Measurements from ENCODE around the gene PTPRN2. TPM values are rescaled to one million over a fixed set of nuclear protein-coding genes. Genes with fewer than 3 reads are reported as not detected.

The PTPRN2 gene
- polyA plus RNA-seq, 4 donors = 1.6 to 11.7 (median 4.0) TPM

GRCh38 chr7:157818701-157819454, 768.7 kb downstream of the PTPRN2 start:
- DNase-seq (no peak), FAIRE-seq (no peak)
- Histone ChIP-seq H3K27me3 (ENCODE audit: control insufficient read depth in 3 of 3, insufficient read depth in 3 of 3, low read length in 3 of 3) (no peaks in the 10 kb centered on the region), H3K27ac (ENCODE audit: low read depth in 1 of 3, low read length in 2 of 3) (no peak overlapping the region), H3K36me3 (ENCODE audit: control insufficient read depth in 3 of 3, insufficient read depth in 2 of 3, low read depth in 1 of 3, low read length in 3 of 3) (no peaks in the 10 kb centered on the region), H3K4me1 (ENCODE audit: control insufficient read depth in 3 of 3, insufficient read depth in 2 of 3, low read depth in 1 of 3, low read length in 2 of 3) (no peaks in the 10 kb centered on the region), H3K9me3 (ENCODE audit: control insufficient read depth in 2 of 2, insufficient read depth in 1 of 2, low read depth in 1 of 2, low read length in 1 of 2) (peaks cover 0 to 2% of the 10 kb centered on the region in 2 donors), H3K4me3 (ENCODE audit: low read depth in 1 of 3, low read length in 3 of 3) (no peak overlapping the region)
- 81 to 86% (median 83%) methylated on average over 20 of the region's 20 CpGs for WGBS, 3 donors

- DNase-seq (no peak), FAIRE-seq (no peak)
- H3K9me3 ChIP-seq (ENCODE audit: control insufficient read depth in 2 of 2, insufficient read depth in 1 of 2, low read depth in 1 of 2, low read length in 1 of 2) = no peaks in the 10 kb centered on the region
- H3K27me3 ChIP-seq (ENCODE audit: control insufficient read depth in 3 of 3, insufficient read depth in 3 of 3, low read length in 3 of 3) = no peaks in the 10 kb centered on the region
- no peaks in the 10 kb centered on the region for H3K36me3 ChIP-seq (ENCODE audit: control insufficient read depth in 3 of 3, insufficient read depth in 2 of 3, low read depth in 1 of 3, low read length in 3 of 3)
- no peak overlapping the region for H3K27ac ChIP-seq (ENCODE audit: low read depth in 1 of 3, low read length in 2 of 3)
- no peaks in the 10 kb centered on the region for H3K4me1 ChIP-seq (ENCODE audit: control insufficient read depth in 3 of 3, insufficient read depth in 2 of 3, low read depth in 1 of 3, low read length in 2 of 3)
- no peak overlapping the region for H3K4me3 ChIP-seq (ENCODE audit: low read depth in 1 of 3, low read length in 3 of 3)
- WGBS, 3 donors = 69 to 82% (median 76%) methylated on average over 13 of the region's 13 CpGs
Measured at GRCh38 chr7:157817944-157818700, 769.5 kb downstream of the PTPRN2 start.

- FAIRE-seq (no peak), DNase-seq (no peak)
- Histone ChIP-seq H3K9me3 (ENCODE audit: control insufficient read depth in 2 of 2, insufficient read depth in 1 of 2, low read depth in 1 of 2, low read length in 1 of 2) (no peaks in the 10 kb centered on the region), H3K27ac (ENCODE audit: low read depth in 1 of 3, low read length in 2 of 3) (no peak overlapping the region), H3K4me1 (ENCODE audit: control insufficient read depth in 3 of 3, insufficient read depth in 2 of 3, low read depth in 1 of 3, low read length in 2 of 3) (no peaks in the 10 kb centered on the region), H3K27me3 (ENCODE audit: control insufficient read depth in 3 of 3, insufficient read depth in 3 of 3, low read length in 3 of 3) (no peaks in the 10 kb centered on the region), H3K36me3 (ENCODE audit: control insufficient read depth in 3 of 3, insufficient read depth in 2 of 3, low read depth in 1 of 3, low read length in 3 of 3) (no peaks in the 10 kb centered on the region), H3K4me3 (ENCODE audit: low read depth in 1 of 3, low read length in 3 of 3) (no peak overlapping the region)
- 72 to 82% (median 73%) methylated on average over 11 of the region's 11 CpGs for WGBS, 3 donors
Measured at GRCh38 chr7:157817433-157817832, 770.2 kb downstream of the PTPRN2 start.

GRCh38 chr7:157816526-157817250, 770.9 kb downstream of the PTPRN2 start:
- Histone ChIP-seq H3K4me1 (ENCODE audit: control insufficient read depth in 3 of 3, insufficient read depth in 2 of 3, low read depth in 1 of 3, low read length in 2 of 3) (no peaks in the 10 kb centered on the region), H3K27ac (ENCODE audit: low read depth in 1 of 3, low read length in 2 of 3) (no peak overlapping the region), H3K9me3 (ENCODE audit: control insufficient read depth in 2 of 2, insufficient read depth in 1 of 2, low read depth in 1 of 2, low read length in 1 of 2) (no peaks in the 10 kb centered on the region), H3K36me3 (ENCODE audit: control insufficient read depth in 3 of 3, insufficient read depth in 2 of 3, low read depth in 1 of 3, low read length in 3 of 3) (no peaks in the 10 kb centered on the region), H3K4me3 (ENCODE audit: low read depth in 1 of 3, low read length in 3 of 3) (no peak overlapping the region), H3K27me3 (ENCODE audit: control insufficient read depth in 3 of 3, insufficient read depth in 3 of 3, low read length in 3 of 3) (no peaks in the 10 kb centered on the region)
- DNase-seq = no peak
- FAIRE-seq = no peak
- WGBS, 3 donors = 87 to 89% (median 88%) methylated on average over 26 of the region's 26 CpGs

- no peak for FAIRE-seq
- Histone ChIP-seq H3K27ac (ENCODE audit: low read depth in 1 of 3, low read length in 2 of 3) (no peak overlapping the region), H3K4me3 (ENCODE audit: low read depth in 1 of 3, low read length in 3 of 3) (no peak overlapping the region), H3K27me3 (ENCODE audit: control insufficient read depth in 3 of 3, insufficient read depth in 3 of 3, low read length in 3 of 3) (no peaks in the 10 kb centered on the region), H3K9me3 (ENCODE audit: control insufficient read depth in 2 of 2, insufficient read depth in 1 of 2, low read depth in 1 of 2, low read length in 1 of 2) (peaks cover 0 to 3% of the 10 kb centered on the region in 2 donors), H3K4me1 (ENCODE audit: control insufficient read depth in 3 of 3, insufficient read depth in 2 of 3, low read depth in 1 of 3, low read length in 2 of 3) (no peaks in the 10 kb centered on the region), H3K36me3 (ENCODE audit: control insufficient read depth in 3 of 3, insufficient read depth in 2 of 3, low read depth in 1 of 3, low read length in 3 of 3) (no peaks in the 10 kb centered on the region)
- 58 to 62% (median 59%) methylated on average over 12 of the region's 12 CpGs for WGBS, 3 donors
- no peak for DNase-seq
Measured at GRCh38 chr7:157816086-157816485, 771.5 kb downstream of the PTPRN2 start.

- H3K4me3 ChIP-seq (ENCODE audit: low read depth in 1 of 3, low read length in 3 of 3) = no peak overlapping the region
- 86 to 92% (median 89%) methylated on average over 10 of the region's 10 CpGs for WGBS, 3 donors
- no peaks in the 10 kb centered on the region for H3K27me3 ChIP-seq (ENCODE audit: control insufficient read depth in 3 of 3, insufficient read depth in 3 of 3, low read length in 3 of 3)
- no peak for FAIRE-seq
- H3K27ac ChIP-seq (ENCODE audit: low read depth in 1 of 3, low read length in 2 of 3) = no peak overlapping the region
- no peaks in the 10 kb centered on the region for H3K36me3 ChIP-seq (ENCODE audit: control insufficient read depth in 3 of 3, insufficient read depth in 2 of 3, low read depth in 1 of 3, low read length in 3 of 3)
- no peaks in the 10 kb centered on the region for H3K4me1 ChIP-seq (ENCODE audit: control insufficient read depth in 3 of 3, insufficient read depth in 2 of 3, low read depth in 1 of 3, low read length in 2 of 3)
- DNase-seq = no peak
- H3K9me3 ChIP-seq (ENCODE audit: control insufficient read depth in 2 of 2, insufficient read depth in 1 of 2, low read depth in 1 of 2, low read length in 1 of 2) = peaks cover 0 to 3% of the 10 kb centered on the region in 2 donors
Measured at GRCh38 chr7:157815706-157816022, 772.0 kb downstream of the PTPRN2 start.

- DNase-seq (no peak), FAIRE-seq (no peak)
- Histone ChIP-seq H3K4me3 (ENCODE audit: low read depth in 1 of 3, low read length in 3 of 3) (no peak overlapping the region), H3K27ac (ENCODE audit: low read depth in 1 of 3, low read length in 2 of 3) (no peak overlapping the region), H3K9me3 (ENCODE audit: control insufficient read depth in 2 of 2, insufficient read depth in 1 of 2, low read depth in 1 of 2, low read length in 1 of 2) (peaks cover 0 to 3% of the 10 kb centered on the region in 2 donors), H3K27me3 (ENCODE audit: control insufficient read depth in 3 of 3, insufficient read depth in 3 of 3, low read length in 3 of 3) (no peaks in the 10 kb centered on the region), H3K36me3 (ENCODE audit: control insufficient read depth in 3 of 3, insufficient read depth in 2 of 3, low read depth in 1 of 3, low read length in 3 of 3) (no peaks in the 10 kb centered on the region), H3K4me1 (ENCODE audit: control insufficient read depth in 3 of 3, insufficient read depth in 2 of 3, low read depth in 1 of 3, low read length in 2 of 3) (no peaks in the 10 kb centered on the region)
- WGBS, 3 donors = 78 to 82% (median 82%) methylated on average over 28 of the region's 28 CpGs
Measured at GRCh38 chr7:157814931-157815705, 772.5 kb downstream of the PTPRN2 start.
